Hepatocyte (in vitro differentiated cells): ENCODE results near the gene NFYC. TPM values are rescaled to one million over a fixed set of nuclear protein-coding genes. Genes with fewer than 3 reads are reported as not detected.
A peak's percentile ranks its signal among the peaks of the same experiment; 100 is the strongest.

Experiments
- DNase-seq: peaks from one replicate; pipeline ENCODE4 v3.0.0-alpha.2; 2016; ENCODE audit warnings: low spot score
- H2AFZ ChIP-seq: fragments of 200-600 bp; sonication (generic); 2 replicates; pipeline ENCODE4 v1.6.0; 2016; ENCODE audit warnings: antibody characterized with exemption, mild to moderate bottlenecking
- H3K27ac ChIP-seq: fragments of 200-600 bp; sonication (generic); 2 replicates; pipeline ENCODE4 v1.5.1; 2016; ENCODE audit warnings: mild to moderate bottlenecking
- H3K27me3 ChIP-seq: fragments of 200-600 bp; sonication (generic); 2 replicates; pipeline ENCODE4 v1.6.1; 2016
- H3K36me3 ChIP-seq: fragments of 200-600 bp; sonication (generic); replicated peaks from 2 replicates; pipeline ENCODE4 v1.5.1; 2016; ENCODE audit warnings: low read depth; ENCODE audit not compliant: insufficient read depth
- H3K4me1 ChIP-seq: fragments of 200-600 bp; sonication (generic); 2 replicates; pipeline ENCODE4 v1.5.1; 2016; ENCODE audit warnings: mild to moderate bottlenecking, moderate library complexity; ENCODE audit not compliant: insufficient read depth
- H3K4me2 ChIP-seq: fragments of 200-600 bp; sonication (generic); 2 replicates; pipeline ENCODE4 v1.6.0; 2016
- H3K4me3 ChIP-seq: fragments of 200-600 bp; sonication (generic); 2 replicates; pipeline ENCODE4 v1.5.1; 2016; ENCODE audit warnings: mild to moderate bottlenecking
- H3K79me2 ChIP-seq: fragments of 200-600 bp; sonication (generic); 2 replicates; pipeline ENCODE4 v1.6.0; 2017; ENCODE audit warnings: mild to moderate bottlenecking
- H3K9me2 ChIP-seq: fragments of 200-600 bp; sonication (generic); replicated peaks from 2 replicates; pipeline ENCODE4 v1.6.0; 2017; ENCODE audit warnings: mild to moderate bottlenecking; ENCODE audit not compliant: insufficient read depth
- H3K9me3 ChIP-seq: fragments of 200-600 bp; sonication (generic); 2 replicates; pipeline ENCODE4 v1.5.1; 2016; ENCODE audit warnings: low read depth, mild to moderate bottlenecking
- H4K20me1 ChIP-seq: fragments of 200-600 bp; sonication (generic); 2 replicates; pipeline ENCODE4 v1.6.0; 2016; ENCODE audit warnings: mild to moderate bottlenecking; ENCODE audit not compliant: insufficient read depth, poor library complexity, severe bottlenecking
- EZH2 ChIP-seq: fragments of 200-600 bp; sonication (generic); IDR thresholded peaks from 2 replicates; pipeline ENCODE4 v1.6.1; 2016; ENCODE audit warnings: antibody characterized with exemption, mild to moderate bottlenecking, borderline replicate concordance
- EZH2phosphoT487 ChIP-seq: fragments of 200-600 bp; sonication (generic); IDR thresholded peaks from one replicate; pipeline ENCODE4 v1.6.1; 2018; ENCODE audit warnings: antibody characterized with exemption, mild to moderate bottlenecking, low read depth, moderate library complexity; ENCODE audit not compliant: unreplicated experiment, severe bottlenecking
- WGBS: methylation state at CpG from one replicate; pipeline ENCODE4 v1.1.6; 2016; ENCODE audit warnings: low lambda C conversion rate; ENCODE audit errors: missing lambda C conversion rate; 5-methylcytosine and 5-hydroxymethylcytosine counted together
- polyA plus RNA-seq: library from polyadenylated mRNA; unstranded; fragments of >200 nt; fragmentation: Nextera tagmentation; extraction: Ambion mirVana; gene quantifications from 2 replicates; pipeline ENCODE4 v1.2.1, GENCODE V29; 2016
- total RNA-seq: library from RNA; depleted of rRNA; stranded (reverse); fragments of >200 nt; gene quantifications from 2 replicates; pipeline ENCODE4 v1.2.3, GENCODE V29; 2014
- TF ChIP-seq, protein P1 (sequence below): fragments of 200-600 bp; sonication (generic); IDR thresholded peaks from 2 replicates; pipeline ENCODE4 v1.5.1; 2016; ENCODE audit warnings: antibody characterized with exemption, mild to moderate bottlenecking; ENCODE audit not compliant: poor library complexity

Gene NFYC
- total and polyA plus RNA-seq, 2 experiments from 2014 or later = 44.1 to 52.5 TPM

- Histone ChIP-seq H3K4me2 (no peak overlapping the region), H3K4me1 (peaks cover 4% of the 10 kb centered on the region), H3K27me3 (no peaks in the 10 kb centered on the region), H4K20me1 (peaks cover 28% of the 10 kb centered on the region), H3K9me3 (no peaks in the 10 kb centered on the region), H3K27ac (no peak overlapping the region), H3K79me2 (peaks cover 89% of the 10 kb centered on the region), H3K9me2 (no peaks in the 10 kb centered on the region), H2AFZ (no peak overlapping the region), H3K36me3 (peaks cover 4% of the 10 kb centered on the region), H3K4me3 (no peak overlapping the region)
- TF ChIP-seq EZH2 = no peak
- TF ChIP-seq EZH2phosphoT487 = no peak
- TF ChIP-seq, protein P1, sequence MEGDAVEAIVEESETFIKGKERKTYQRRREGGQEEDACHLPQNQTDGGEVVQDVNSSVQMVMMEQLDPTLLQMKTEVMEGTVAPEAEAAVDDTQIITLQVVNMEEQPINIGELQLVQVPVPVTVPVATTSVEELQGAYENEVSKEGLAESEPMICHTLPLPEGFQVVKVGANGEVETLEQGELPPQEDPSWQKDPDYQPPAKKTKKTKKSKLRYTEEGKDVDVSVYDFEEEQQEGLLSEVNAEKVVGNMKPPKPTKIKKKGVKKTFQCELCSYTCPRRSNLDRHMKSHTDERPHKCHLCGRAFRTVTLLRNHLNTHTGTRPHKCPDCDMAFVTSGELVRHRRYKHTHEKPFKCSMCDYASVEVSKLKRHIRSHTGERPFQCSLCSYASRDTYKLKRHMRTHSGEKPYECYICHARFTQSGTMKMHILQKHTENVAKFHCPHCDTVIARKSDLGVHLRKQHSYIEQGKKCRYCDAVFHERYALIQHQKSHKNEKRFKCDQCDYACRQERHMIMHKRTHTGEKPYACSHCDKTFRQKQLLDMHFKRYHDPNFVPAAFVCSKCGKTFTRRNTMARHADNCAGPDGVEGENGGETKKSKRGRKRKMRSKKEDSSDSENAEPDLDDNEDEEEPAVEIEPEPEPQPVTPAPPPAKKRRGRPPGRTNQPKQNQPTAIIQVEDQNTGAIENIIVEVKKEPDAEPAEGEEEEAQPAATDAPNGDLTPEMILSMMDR = no peak
- no peak for DNase-seq
- WGBS = 95% methylated on average over 3 of the region's 3 CpGs
Measured at GRCh38 chr1:40739455-40740008, 48.0 kb downstream of the NFYC start.

DNA sequence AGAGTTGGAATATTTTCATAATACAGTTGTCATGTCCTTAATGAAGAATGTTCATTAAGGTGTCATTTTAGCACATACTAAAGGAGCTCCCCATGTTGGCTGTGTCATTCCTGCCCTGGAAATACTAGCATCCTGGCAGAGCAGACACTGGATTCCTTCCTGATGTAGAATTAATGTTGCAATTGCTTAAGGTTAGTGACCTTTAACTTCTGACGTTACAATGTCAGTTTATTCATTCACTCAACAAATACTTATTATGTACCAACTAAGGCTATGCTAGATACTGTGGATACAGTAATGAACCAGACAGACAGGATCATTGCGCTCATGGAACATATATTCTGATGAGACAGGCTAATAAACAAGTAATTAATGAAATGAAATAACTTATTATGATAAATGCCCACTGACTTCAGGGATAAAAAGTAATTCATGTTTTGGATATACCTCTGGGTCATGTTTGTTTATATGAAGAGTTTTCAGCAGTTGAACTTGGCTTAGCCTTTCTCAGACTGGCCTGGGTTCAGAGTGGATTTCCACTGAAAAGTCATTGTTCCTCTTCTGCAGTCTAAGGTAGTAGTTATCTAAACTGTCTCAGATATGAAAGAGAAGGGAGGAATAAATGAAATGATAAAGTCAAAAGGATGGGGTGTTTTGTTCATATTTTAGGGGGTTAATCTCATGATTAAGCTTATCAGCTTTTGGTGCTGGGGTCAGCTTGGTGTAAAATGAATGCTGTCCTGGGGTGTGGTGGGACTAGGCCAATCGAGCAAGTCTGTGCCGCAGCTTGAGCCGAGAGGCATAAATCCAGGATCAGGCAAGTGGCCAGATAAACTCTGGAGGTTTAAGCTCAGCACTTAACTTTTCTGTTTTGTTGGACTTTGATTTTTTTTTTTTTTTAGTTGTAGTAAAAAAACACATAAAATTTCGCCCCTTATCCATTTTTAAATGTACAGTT, 48.8 kb downstream of the NFYC start:
- no peaks in the 10 kb centered on the region for H3K9me2 ChIP-seq
- 64% methylated on average over 6 of the region's 6 CpGs for WGBS
- H3K4me2 ChIP-seq = no peak overlapping the region
- H3K27me3 ChIP-seq = no peaks in the 10 kb centered on the region
- no peaks in the 10 kb centered on the region for H3K9me3 ChIP-seq
- TF ChIP-seq, protein P1 = no peak
- TF ChIP-seq EZH2 = no peak
- TF ChIP-seq EZH2phosphoT487 = no peak
- no peak overlapping the region for H3K4me3 ChIP-seq
- peaks cover 4% of the 10 kb centered on the region for H3K36me3 ChIP-seq
- H3K4me1 ChIP-seq = peaks cover 4% of the 10 kb centered on the region
- no peak overlapping the region for H2AFZ ChIP-seq
- peaks cover 89% of the 10 kb centered on the region for H3K79me2 ChIP-seq
- peak overlapping the region; percentile 42 for H3K27ac ChIP-seq
- H4K20me1 ChIP-seq = peaks cover 28% of the 10 kb centered on the region
- DNase-seq = no peak

GRCh38 chr1:40740997-40741736, 49.7 kb downstream of the NFYC start:
- TF ChIP-seq, protein P1 = no peak
- WGBS = 98% methylated on average over 7 of the region's 7 CpGs
- Histone ChIP-seq H3K79me2 (peaks cover 89% of the 10 kb centered on the region), H2AFZ (no peak overlapping the region), H3K36me3 (peaks cover 4% of the 10 kb centered on the region), H4K20me1 (peaks cover 34% of the 10 kb centered on the region), H3K4me2 (no peak overlapping the region), H3K9me2 (no peaks in the 10 kb centered on the region), H3K9me3 (no peaks in the 10 kb centered on the region), H3K4me1 (peaks cover 4% of the 10 kb centered on the region), H3K4me3 (no peak overlapping the region), H3K27me3 (no peaks in the 10 kb centered on the region), H3K27ac (no peak overlapping the region)
- DNase-seq = no peak
